Measurements from ENCODE around the gene AOAH.

The AOAH gene

GRCh38 chr7:36475011-36475342 is 249.3 kb downstream of the AOAH start:
- no peak for DNase-seq (ENCODE audit: low read depth in 1 of 2, low spot score in 1 of 2)
- TF ChIP-seq CTCF (IDR thresholded peaks at IDR 0.05; ENCODE audit: insufficient read depth, low read length) (no peak), POLR2AphosphoS5 (IDR thresholded peaks at IDR 0.05; ENCODE audit: low read depth) (no peak), REST (IDR thresholded peaks at IDR 0.05; ENCODE audit: insufficient replicate concordance, low read depth) (no peak), GABPA (IDR thresholded peaks at IDR 0.05; ENCODE audit: low read depth) (no peak), SPI1 (IDR thresholded peaks at IDR 0.05; ENCODE audit: borderline replicate concordance, low read depth) (no peak)
- Histone ChIP-seq H3K27ac (replicated peaks) (no peak overlapping the region), H3K4me3 (replicated peaks; ENCODE audit: insufficient read depth, low read length) (no peak overlapping the region), H3K27me3 (ENCODE audit: insufficient read depth, poor library complexity, severe bottlenecking) (no peaks in the 10 kb centered on the region)

GRCh38 chr7:36474283-36475010 is 249.8 kb downstream of the AOAH start:
- no peak overlapping the region for H3K4me3 ChIP-seq (replicated peaks; ENCODE audit: insufficient read depth, low read length)
- no peak for DNase-seq (ENCODE audit: low read depth in 1 of 2, low spot score in 1 of 2)
- TF ChIP-seq GABPA (IDR thresholded peaks at IDR 0.05; ENCODE audit: low read depth) (no peak), POLR2AphosphoS5 (IDR thresholded peaks at IDR 0.05; ENCODE audit: low read depth) (no peak), REST (IDR thresholded peaks at IDR 0.05; ENCODE audit: insufficient replicate concordance, low read depth) (no peak), SPI1 (IDR thresholded peaks at IDR 0.05; ENCODE audit: borderline replicate concordance, low read depth) (no peak), CTCF (IDR thresholded peaks at IDR 0.05; ENCODE audit: insufficient read depth, low read length) (no peak)
- H3K27me3 ChIP-seq (ENCODE audit: insufficient read depth, poor library complexity, severe bottlenecking), result no peaks in the 10 kb centered on the region
- H3K27ac ChIP-seq (replicated peaks), result no peak overlapping the region

GRCh38 chr7:36473454-36474282 is 250.6 kb downstream of the AOAH start:
- Histone ChIP-seq H3K27me3 (ENCODE audit: insufficient read depth, poor library complexity, severe bottlenecking) (no peaks in the 10 kb centered on the region), H3K4me3 (replicated peaks; ENCODE audit: insufficient read depth, low read length) (no peak overlapping the region), H3K27ac (replicated peaks) (no peak overlapping the region)
- peak in 1 of 2 experiments; percentile 60 for DNase-seq (ENCODE audit: low read depth in 1 of 2, low spot score in 1 of 2)
- no peak for TF ChIP-seq GABPA (IDR thresholded peaks at IDR 0.05; ENCODE audit: low read depth)
- peak; percentile 32 for TF ChIP-seq CTCF (IDR thresholded peaks at IDR 0.05; ENCODE audit: insufficient read depth, low read length)
- TF ChIP-seq SPI1 (IDR thresholded peaks at IDR 0.05; ENCODE audit: borderline replicate concordance, low read depth), result no peak
- TF ChIP-seq REST (IDR thresholded peaks at IDR 0.05; ENCODE audit: insufficient replicate concordance, low read depth), result no peak
- TF ChIP-seq POLR2AphosphoS5 (IDR thresholded peaks at IDR 0.05; ENCODE audit: low read depth), result no peak
